ENCODE results near the gene CFAP92.
"Not testable (repeated sequence)": the region's sequence is repeated elsewhere in the genome, so short reads cannot be mapped to it uniquely, and the experiment has no call there.

Gene CFAP92

DNA sequence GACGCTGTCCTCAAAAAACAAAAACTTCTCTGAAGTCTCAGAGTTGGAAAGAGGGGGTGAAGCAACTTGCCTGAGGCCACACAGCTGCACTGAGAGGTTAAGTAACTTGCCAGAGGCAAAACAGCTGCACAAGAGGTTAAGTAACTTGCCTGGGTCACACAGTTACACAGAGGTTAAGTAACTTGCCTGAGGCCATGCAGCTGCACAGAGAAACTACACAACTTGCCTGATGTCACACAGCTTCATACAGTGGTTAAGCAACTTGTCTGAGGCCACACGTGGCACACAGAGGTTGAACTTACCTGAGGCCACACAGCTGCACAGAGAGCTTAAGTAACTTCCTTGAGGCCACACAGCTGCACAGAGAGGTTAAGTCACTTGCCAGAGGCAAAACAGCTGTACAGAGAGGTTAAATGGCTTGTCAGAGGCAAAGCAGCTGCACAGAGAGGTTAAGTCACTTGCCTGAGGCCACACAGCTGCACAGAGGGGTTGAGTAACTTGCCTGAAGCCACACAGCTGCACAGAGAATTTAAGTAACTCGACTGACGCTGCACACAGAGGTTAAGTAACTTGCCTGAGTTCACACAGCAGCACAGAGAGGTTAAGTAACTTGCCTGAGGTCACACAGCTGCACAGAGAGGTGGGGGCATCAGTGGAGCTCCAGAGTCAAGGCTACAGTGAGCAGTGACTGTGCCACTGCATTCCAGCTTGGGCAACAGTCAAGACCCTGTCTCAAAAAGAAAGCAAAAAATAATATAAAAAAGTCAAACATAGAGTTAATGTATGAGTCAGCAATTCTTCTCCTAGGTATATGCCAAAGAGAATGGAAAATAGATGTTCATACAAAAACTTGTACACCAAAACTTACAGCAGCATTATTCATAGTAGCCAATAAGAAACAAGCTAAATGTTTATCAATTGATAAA is 126.4 kb downstream of the CFAP92 start:
- DNase-seq (ENCODE audit: low read depth in 3 of 3): no peak

DNA sequence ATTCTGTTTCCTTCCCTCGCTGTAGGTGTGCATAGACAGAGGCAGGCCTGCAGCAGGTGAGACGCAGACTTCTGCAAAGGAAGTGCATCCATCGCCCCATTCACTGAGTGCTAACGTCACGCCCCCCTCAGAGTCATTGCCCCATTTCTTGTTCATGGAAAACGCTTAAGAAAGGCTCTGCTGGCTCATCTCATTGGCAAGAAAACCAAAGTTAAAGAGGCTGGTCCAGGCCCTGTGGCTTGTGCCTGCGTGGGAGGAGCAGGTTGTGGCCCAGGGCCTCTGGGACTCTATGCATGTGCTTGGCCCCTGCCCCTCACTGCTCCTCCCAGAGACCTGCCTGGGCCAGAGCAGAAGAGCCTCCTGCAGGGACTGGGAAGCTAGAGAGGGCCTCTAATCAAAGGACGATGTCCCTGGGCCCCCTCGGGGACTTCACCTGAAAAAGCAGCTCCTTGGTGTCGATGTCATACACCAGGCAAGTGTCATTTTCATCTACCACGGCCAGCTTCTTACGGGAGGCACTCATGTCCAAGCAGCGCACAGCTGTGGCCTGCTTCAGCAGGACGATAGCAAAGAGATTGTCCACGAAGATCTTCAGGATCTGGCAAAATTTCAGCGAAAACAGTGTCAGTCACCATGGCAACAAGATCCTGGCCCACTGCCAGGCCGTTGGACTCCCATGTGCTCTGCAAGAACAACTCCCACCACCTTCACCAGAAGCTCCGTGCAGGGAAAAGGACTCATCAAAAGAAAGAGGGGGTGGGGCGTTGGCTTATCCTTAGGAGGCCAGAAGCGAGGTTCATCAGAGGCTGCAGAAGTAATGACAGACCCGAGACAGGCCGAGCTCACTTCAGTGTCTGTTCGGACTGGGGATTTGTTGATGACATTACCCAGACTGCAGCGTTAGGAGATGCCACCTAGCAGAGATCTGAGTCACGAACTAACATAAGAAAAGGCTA is 128.7 kb downstream of the CFAP92 start:
- DNase-seq (ENCODE audit: low read depth in 3 of 3): not testable (repeated sequence)

DNA sequence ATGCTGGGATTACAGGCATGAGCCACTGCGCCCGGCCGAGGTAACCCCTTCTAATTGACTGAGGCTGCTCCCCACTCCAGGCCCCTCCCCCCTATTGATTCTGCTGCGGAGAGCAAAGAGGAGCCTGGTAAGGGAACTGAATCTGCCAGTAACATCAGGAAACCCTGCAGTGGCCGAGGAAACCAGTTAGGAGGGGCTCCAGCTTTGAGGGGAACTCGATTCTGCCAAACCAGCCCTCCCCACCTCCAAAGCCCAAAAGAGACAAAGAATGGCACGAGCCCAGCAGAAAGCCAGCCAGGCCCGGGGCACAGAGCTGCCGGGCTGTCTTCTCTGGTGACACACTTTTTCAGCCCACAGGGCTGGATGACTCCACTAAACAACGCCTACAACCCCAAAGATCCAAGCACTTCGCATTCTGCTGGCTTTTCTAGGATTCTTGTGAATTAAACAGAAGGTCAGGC is 129.5 kb downstream of the CFAP92 start:
- DNase-seq (ENCODE audit: low read depth in 3 of 3): no peak

DNA sequence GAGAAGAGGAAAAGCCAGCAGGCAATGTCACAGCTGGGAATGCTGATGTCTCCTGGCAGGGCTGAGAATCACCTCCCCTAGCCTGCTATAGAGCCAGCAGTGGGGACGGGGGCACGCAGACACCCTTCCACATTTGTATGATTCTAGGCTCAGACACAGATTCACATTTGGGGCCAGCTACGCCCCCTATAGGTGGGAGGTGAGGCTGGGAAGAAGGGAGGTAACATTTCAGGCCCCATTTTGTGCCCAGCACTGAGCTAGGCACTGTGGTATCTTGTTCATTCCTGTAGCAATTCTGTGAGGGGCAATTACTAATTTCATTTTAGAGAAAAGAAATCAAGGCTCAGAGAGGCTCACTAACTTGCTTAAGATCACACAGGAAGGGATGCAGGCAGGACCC is 130.3 kb downstream of the CFAP92 start:
- no peak for DNase-seq (ENCODE audit: low read depth in 3 of 3)

DNA sequence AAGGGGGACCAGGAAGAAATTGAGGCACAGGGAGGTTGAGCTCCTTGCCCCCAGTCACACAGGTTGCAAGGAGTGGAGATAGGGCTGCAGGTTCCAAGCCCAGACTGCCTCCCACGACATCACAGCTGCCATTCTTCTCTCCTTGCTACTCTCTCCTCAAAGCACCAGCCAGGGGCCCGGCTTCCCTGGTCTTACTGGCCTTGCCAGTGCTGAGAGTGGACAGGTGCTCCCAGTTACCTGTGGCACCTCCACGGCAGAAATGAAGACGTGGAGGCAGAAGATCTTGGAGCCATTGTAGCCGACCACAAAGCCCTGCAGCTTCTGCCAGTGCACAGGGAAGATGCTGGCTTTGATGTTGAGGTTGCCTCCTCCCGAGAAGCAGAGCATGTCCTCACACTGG is 132.4 kb downstream of the CFAP92 start:
- no peak for DNase-seq (ENCODE audit: low read depth in 3 of 3)
